Germinal center (tissue), 1 donor: ENCODE measurements around the gene TMEM208.
A peak's percentile ranks its signal among the peaks of the same experiment; 100 is the strongest.

ENCODE experiments used
- DNase-seq: peaks from one replicate; pipeline ENCODE4 v3.0.0; 2012; ENCODE audit warnings: mixed read lengths, low spot score

TMEM208 gene

DNA sequence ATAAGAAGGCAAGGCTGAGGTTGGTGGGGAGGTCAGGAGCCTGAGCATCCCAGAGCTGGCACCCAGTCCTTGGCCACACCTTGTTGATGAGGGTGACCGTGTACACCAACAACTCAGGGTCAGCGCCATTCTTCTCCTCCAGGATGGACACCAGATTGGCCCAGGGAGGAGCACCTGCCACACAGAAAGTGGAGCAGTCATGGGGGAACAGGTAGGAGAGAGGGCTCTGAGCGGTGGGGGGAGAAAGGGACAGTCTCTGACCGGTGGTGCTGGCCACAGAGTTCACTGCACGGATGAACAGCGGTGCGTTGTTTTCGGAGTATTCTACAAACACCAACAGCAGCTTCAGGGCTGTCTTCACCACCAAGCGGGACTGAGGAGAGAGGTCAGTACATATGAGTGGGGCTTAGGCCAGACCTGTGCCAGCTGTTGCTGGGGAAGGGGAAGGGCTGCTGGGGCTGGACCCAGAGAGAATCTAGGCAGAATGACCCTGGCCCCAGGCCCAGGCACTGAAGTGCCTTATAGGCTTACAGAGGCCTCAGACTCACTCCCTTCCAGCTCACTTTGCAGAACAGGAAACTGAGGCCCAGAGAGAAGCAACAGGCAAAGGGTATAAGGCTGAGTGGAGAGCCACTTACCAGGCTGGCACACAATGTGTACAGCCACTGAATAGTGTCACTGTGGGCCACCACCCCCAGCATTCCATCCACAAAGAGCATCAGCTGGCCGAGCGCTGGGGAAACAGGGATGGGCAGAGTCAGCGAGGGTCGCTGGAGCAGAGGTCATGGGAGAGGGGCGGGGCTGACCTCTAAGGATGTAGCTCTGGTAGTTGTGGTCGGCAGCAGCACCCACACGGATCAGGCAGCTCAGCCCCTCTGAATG lies 10.7 kb downstream of the TMEM208 start:
- no peak for DNase-seq

DNA sequence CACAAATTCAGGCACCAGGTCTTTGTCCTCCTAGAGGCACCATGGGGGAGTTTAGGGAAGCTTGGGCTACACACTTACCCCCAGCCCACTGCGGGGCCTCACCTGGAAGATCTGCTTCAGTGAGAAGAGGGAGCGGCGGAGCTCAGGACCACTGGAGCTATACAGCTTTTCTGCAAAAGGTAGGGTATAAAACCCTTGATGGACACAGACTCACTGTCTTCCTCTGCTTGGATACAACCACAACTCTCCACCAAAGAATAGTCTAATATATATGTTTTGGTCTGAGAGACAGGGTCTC lies 11.3 kb downstream of the TMEM208 start:
- DNase-seq: no peak

DNA sequence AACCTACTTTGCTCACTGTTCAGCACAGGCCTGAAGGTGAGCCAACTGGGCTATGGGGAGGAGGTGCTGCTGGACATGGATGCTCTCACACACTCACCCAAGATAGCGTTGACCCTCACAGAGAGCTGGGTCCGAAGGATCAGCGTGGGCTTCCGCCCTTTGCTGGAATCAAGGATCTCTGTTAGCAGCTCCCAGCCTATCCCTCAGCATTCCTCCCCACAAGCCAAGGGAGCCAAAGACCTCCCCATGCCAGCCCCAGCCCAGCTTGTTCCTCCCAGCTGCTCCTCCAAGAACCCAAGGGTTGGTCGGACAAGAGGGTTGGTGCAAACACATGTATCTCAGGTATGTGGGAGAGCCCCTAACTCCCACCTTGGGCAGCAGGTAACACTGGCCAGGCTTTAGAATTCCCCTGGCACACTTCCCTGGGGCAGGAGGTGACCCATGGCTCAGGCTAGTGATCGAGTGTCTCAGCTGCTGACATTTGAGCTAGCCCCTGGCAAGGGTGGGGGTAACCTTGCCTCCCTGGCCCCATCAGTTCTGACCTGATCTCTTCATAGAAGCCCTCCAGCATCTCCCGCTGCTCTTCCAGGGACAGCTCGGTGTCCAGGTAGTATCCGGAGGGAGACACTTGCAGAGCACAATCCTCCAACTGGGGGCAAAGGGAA lies 12.0 kb downstream of the TMEM208 start:
- DNase-seq: no peak

DNA sequence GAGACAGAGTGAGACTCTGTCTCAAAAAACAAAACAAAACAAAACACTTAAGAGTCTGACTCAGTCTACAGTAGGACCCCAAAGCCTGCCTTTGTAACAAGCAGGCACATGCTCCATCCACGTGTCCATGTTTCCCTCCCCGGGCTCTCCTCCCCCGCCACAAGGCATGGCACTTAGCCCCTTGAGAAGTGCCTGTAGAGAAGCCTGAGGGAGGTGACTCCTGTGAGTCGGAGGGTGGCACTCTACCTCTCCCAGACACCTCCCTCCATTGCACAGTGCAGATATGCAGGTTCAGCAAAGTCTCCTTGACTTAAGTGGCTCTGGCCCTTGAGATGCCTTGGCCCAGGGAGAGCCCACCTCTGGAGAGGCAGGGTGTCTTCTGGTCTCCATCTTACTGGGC lies 13.6 kb downstream of the TMEM208 start:
- no peak for DNase-seq

DNA sequence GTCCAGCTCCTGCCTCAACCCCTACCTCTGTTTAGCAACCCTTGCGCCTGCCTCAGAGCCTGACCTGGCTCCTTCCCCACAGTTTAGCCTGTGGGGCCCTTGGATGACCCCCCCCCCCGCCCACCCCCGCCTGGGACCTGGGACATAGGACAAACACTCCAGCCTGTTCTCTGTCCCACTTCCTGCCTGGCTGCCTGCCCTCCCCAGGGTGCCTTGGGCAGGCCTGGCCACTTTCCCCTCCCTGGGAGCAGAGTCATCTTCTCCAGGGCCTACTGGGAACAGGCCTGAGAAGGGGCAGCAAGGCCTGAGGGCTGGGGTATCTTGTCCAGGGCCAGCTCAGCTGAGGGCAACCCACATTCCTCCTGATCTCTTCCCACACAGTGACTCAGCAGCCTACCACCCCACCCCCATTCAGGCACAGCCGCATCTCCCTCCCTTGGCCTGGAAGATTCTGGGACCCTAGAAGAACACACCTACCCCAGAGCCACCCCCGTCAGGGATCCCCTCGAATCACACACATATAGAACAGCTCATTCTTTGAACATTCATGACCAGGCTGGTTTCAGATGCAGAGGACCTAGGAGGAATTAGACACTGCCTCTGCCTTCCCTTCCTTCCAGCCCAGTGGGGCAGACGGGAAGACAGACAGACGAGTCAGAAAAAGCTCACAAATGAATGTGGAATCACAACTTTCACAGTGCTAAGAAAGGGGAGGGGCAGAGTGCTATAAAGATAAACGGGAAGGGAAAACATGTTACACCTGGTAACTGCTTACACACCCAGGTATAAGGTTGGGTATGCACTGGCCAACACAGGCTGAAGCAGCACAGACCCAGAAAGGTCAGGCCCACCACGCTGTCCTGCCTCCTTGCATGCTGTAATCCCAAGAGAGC lies 14.3 kb downstream of the TMEM208 start:
- DNase-seq: no peak

DNA sequence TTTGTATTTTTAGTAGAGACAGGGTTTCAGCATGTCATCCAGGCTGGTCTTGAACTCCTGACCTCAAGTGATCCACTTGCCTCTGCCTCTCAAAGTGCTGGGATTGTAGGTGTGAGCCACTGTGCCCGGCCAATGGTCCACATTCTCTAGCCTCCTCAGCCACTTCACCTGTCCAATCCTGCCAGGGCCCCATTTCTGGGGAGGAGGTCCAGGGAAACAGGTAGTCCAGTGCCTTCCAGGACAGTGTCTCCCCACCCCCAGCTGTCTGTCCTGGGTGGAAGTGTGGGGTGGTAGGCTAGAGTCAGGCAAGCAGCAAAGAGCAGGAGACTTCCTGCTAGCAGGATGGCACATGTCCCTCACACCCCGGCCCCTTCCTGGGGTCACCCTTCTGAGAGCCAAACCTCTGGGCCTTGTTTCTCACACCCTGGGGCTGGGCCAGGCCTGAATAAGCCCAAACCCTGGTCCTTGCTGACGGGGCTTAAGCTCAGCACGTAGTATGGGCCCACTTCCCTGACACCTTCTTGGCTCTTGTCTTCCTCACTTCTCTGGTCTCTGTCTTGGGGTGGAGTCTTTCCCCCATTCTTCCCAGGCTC lies 15.3 kb downstream of the TMEM208 start:
- no peak for DNase-seq

DNA sequence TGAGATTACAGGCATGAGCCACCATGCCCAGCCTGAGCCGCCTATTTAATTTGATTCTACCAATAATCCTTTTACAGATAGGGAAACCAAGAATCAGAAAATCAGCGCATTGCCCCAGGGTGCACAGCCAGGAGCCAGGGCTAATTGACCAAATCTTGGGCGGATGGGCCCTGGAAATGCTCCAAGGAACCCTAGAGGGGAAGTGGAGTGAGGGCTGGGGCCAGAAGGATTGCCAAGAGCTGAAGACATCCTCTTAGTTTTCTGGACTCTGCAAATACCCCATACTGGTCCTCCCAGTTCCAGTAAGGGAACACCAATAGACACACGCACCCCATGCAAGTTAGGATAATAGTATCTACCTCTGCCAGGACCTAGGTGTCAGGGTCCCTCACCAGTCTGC lies 16.6 kb downstream of the TMEM208 start:
- DNase-seq: no peak

DNA sequence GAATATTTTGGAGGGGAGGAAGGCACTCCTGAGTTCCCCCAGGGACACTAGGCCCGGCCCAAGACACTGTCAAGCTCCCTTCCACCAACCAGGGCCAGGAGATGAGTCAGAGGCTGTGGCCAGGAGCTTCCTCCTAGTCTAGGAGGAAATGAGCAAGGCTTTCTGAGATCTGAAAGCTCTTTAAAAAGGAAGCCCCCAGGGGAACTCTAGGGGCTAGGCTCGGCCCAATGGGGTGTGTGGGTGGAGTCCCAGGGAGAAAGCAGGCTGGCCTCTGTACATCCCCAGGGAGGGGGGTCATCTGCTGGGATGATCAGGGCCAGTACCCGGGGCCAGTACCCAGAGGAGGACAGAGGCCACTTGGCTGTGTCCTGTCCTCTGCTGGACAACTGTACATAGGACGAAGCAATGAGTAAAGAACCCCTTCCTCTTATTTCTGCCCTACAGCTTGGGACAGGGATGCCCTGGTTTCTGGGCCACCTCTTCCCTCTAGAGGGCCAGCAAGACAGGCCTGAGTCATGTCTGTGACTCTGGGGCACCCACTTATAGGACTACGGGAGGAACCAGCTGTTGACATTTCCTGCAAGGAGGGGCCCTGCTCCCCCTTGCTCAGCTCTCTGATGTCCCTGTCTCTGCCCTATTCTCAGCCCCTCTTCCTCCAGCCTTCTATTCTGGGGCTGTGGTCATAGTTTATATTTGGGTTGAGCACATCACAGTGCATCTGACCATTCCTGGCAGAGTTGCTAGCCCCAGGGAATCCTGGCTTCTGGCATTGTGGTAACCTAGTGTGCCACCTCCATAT lies 17.7 kb downstream of the TMEM208 start:
- peak; percentile 85 for DNase-seq

DNA sequence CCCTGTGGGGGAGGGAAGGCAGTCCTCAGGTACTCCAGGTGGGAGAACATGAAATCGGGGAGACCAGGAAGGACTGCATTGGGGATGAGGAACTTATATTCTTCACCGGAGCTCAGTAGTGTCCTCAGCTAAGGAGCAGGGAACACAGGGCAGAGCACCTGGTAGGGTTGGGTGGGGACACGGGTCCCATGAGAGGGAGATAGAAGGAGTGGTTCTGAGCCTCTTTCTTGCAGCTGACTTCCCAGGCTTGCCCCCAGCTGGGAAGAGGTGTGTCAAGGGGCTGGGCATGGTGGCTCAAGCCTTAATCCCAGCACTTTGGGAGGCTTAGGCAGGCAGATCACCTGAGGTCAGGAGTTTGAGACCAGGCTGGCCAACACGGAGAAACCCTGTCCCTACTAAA lies 18.3 kb downstream of the TMEM208 start:
- DNase-seq: no peak

DNA sequence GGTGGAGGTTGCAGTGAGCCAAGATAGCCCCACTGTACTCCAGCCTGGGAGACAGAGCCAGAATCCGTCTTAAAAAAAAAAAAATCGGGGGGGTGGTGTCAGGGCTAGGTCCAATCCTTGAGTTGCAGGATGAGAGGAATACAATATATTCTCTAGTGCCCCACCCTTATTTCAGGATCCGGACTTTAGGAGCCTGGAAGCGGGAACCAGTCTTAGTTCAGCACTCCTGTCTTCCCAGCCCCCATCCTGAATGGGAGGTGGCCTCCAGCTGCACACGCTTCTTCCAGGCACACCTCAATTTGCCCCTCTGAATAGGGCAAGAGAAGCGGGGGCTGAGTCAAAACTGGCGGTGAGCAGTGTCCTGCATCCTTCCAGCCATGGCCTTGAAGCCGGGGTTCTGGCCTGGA lies 18.7 kb downstream of the TMEM208 start:
- DNase-seq: no peak

DNA sequence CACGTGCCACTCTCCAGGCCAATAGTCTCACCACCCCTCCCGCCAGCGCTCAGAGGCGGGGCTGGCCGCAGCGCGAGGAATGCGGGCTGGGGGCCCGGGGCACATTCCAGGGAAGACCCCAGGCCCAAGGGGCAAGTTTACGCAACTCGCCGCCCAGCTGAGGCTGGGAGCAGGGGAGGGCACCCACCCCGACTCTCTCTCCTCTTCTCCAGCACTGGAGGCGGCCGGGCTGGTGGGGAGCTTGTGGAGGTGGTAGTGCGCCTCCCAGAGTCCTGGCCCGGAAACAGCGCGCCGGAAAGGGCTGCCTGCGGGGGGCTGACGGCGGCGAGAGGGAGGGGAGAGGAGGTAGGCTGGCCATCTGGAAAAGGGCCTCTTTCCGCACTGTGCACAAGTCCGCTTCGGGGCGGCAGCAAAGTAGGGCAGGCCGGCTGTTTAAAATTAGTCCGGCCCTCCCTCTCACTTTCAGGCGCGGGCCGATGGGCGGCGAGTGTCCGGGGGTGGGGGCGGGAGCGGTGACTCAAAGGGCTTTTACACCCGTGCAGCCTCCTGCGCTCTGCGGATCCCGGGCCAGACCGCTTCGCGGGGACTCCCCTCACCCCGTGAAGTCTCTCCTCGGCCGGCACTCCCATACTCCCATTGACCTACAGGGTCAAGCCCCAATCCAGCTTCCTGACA lies 19.3 kb downstream of the TMEM208 start:
- peak; percentile 53 for DNase-seq

DNA sequence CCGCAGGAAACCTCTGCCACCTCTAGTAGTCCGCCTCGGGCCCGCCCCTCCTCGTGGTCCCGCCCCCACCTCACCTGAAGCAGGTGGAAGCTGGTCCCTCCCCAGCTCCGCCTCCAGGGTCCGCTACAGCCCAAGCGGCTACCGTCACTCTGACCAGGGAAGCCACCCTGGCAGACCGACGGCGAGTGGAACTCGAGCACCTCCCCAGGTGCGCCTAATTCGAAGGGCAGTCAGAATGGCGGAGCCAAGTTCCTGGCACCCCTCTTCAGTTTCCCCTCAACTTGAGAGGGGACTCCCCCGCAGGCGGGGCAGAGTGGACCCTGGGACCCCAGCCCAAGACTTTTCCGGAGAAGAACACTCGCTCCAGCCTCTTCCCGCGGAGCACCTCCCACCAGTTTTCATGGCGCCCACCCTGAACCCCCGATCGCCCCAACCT lies 19.8 kb downstream of the TMEM208 start:
- DNase-seq: peak; percentile 51

DNA sequence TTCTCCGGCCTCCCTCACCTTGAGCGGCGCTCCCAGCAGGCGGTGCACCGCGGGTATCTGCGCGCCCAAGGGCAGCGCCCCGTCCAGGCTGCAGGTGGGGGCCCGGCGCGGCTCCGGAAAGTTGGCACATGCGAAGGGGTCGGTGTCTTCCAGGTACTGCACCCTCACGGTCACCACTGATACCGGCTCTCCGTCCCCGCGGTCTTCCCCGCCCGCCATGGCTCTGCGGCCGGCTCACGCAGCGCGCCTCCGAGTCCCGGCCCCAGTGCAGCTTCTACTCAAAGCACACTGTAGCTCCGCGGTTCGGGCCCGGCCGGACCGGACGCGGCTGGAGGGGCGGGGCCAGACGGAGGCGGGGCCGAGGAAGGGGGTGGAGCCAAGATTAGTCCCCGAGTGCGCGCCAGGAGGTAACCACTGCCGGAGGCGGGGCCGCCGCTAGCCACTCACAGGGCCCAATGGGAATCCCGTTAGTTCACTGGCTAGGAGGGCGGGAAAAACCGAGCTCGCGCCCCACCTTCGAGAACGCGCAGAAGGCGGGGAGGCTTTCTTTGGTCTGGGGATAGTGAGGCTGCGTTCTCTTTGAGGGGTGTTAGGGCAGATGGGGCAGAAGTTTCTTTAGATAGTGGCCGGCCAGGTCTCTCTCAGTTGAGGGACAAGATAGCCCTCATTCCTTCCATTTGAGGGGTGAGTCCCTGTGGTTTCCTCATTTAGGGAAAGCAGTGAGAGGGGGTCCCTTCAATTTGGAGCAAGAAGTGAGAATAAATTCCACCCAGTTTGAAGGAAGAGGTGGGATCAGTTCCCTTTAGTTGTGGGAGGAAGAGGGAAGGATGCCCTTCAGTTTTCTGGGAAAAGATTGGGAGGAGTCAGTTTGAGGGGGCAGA lies 20.5 kb downstream of the TMEM208 start, which contains the start of gene FHOD1:
FHOD1 (minus strand) TSS at position 290 of the 881 bp plus-strand sequence; CDS start at position 219, 71 bp downstream.
- peak; percentile 96 for DNase-seq

DNA sequence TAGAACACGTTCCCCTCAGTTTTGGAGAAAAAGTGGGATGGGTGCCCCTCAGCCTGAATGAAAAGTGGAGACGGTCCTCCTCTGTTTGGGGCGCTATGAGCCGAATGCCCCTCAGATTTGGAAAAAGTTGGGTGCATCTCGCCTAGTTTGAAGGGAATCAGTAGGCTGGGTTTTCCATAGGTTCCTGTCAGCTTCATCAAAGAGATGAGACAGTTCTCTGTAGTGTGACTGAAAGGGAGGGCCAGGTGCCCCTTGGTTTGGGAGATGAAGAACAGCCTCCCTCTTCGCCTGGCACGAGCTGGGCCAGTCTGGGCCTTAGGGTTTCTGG lies 21.1 kb downstream of the TMEM208 start:
- no peak for DNase-seq

DNA sequence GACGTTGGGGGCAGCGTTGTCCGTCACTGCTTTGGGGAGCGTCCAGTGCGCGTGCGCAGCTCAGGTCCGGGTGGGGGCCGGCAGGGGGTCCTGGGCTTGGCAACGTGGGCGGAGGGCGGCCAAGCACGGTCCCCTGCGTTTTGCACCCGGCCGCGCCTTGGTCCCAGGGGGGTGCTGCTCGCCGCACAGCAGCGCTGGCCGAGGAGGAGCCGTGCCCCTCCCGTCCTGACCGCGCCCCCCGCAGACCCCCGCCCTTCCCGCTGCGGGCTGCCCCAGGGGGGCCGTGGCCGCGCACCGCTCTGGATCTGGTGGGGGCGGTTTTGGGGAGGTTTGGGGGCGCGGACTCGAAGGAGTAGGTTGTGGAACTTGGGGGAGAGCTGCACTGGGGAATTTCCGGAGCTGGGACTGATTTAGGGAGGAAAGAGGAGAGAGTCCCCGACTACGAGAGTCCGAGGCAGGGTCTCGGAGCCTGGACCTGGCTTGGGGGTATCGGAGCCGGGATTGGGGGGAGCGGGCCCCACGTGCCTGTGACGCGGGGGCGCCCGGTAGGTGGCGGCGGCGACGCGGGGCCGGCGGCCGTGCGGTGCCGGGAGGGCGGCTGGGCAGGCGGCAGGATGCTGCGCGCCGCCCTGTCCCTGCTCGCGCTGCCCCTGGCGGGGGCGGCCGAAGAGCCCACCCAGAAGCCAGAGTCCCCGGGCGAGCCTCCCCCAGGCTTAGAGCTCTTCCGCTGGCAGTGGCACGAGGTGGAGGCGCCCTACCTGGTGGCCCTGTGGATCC lies 21.7 kb downstream of the TMEM208 start, which contains the start of gene SLC9A5:
SLC9A5 (plus strand) TSS at position 579 of the 777 bp plus-strand sequence; CDS start at position 615, 36 bp downstream.
- peak; percentile 62 for DNase-seq

DNA sequence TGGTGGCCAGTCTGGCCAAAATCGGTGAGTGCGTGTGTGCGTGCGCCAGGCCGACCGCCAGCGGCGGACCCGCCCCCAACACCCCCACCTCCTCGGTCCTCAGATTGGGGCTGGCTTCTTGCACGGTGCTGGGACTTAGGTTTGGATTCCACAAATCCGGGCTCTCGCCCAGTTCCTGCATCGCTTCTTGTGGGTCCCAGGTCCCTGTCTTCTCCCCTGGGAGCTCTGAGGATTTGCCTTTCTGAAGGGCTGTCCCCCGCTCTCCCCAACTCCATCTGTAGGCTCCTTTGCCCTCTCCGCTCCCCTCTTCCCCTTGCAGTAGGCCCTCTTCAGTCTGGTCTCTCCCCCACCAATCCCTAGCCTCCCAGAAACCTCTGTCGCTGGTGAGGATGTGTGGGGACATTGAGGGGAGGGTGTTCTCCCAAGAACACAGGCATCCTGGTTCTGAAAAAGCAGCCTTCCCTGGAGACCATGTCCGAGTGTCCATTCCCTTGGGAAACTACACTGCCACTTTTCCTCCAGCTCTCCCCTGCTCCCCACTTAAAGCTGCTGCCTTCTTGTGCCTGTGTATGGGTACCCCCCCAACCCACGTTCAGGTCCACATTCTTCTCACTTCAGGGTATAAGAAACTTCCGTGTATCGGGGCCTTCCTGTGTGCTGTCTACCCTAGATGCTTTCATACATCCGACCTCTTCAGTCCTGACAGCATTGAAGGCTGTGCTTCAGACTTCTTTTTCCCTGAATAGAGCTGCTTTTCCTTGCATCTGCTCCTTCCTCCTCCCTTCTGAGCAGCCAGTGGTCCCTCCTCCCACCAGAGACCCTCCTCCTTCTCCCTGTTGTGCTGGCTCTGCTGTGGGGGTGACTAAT lies 22.5 kb downstream of the TMEM208 start:
- no peak for DNase-seq

DNA sequence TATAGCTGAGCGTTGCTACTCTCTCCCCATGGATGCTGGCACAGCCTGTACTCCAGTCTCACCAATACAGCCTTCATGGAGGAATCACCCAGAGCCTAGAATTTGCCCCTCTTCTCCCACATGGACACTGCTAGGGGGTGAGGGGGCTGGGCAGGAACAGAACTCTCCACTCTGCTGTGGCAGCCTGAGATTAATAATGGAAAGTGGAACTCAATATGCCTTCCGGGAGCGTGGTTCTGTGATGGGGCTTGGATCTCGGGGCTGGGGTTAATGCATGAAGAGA lies 23.1 kb downstream of the TMEM208 start:
- DNase-seq: no peak
